GM18511 (cell line): ENCODE measurements around the gene LPAR1.
"Not testable (repeated sequence)": the region's sequence is repeated elsewhere in the genome, so short reads cannot be mapped to it uniquely, and the experiment has no call there.

Experiments used
- ATAC-seq: cut with Tn5 transposase; IDR thresholded peaks from one replicate; pipeline ENCODE4 v1.9.1; 2021; ENCODE audit warnings: mild to moderate bottlenecking, moderate library complexity; ENCODE audit not compliant: unreplicated experiment

The LPAR1 gene

DNA sequence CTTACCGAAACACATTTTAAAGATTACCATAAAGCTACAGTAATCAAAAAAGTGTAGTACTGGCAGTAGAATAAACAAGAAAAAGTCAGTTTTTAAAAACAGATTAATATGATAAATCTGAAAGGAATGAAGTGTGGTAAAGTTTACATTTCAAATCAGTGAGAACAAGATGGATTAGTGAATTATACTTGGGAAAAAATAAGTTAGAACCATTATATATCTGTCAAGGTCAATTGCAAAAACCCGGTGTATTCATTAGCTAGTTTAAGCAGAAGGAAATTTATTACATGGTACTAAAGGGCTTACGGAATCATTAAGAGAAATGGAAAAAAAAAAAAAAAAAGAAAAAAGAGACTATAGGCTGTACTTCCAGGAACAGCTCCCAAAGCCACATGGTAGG is 205.3 kb downstream of the LPAR1 start:
- ATAC-seq: no peak

GRCh38 chr9:110830495-110830894 is 207.8 kb downstream of the LPAR1 start:
- ATAC-seq: no peak

- ATAC-seq: no peak
Measured at GRCh38 chr9:110828264-110828663, 210.0 kb downstream of the LPAR1 start.

DNA sequence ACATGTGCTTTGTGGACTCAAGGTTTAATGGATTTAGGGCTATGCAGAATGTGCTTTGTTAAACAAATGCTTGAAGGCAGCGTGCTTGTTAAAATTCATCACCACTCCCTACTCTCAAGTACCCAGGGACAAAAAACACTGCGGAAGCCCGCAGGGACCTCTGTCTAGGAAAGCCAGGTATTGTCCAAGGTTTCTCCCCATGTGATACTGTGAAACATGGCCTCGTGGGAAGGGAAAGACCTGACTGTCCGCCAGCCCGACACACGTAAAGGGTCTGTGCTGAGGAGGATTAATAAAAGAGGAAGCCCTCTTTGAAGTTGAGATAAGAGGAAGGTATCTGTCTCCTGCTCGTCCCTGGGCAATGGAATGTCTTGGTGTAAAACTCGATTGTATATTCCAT is 211.9 kb downstream of the LPAR1 start:
- not testable (repeated sequence) for ATAC-seq

DNA sequence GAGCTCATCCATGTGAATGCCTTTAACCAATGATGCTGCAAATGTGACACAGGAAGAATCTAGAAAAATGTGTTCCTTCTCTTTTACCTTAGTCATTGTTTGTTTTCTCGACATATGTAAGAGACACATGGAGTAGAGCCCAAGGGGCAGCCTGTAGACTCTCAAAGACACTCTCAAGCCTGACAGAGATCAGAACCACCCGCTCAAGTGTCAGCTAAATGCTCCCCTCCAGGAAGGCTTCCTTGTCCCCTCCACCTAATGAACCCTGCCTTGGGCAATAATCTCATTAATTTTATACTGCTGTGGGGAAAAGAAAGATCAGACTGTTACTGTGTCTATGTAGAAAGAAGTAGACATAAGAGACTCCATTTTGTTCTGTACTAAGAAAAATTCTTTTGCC is 212.3 kb downstream of the LPAR1 start:
- ATAC-seq: no peak

DNA sequence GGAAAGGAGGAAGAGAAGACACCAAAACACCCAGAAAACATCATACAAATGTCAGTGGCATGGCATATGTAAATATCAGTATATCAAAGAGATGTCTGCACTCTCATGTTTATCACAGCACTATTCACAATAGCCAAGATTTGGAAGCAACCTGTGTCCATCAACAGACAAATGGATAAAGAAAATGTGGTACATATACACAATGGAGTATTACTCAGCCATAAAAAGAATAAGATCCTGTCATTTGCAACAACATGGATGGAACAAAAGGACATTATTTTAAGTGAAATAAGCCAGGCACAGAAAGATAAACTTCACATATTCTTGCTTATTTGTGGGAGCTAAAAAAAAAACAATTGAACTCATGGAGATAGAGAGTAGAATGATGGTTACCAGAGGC is 213.1 kb downstream of the LPAR1 start:
- not testable (repeated sequence) for ATAC-seq
